KBM-7 (cell line): ENCODE measurements around the gene PTPRM.

ENCODE experiments used
- DNase-seq: peaks from one replicate; pipeline ENCODE4 v3.0.0-alpha.2; 2015
- in situ Hi-C: fragments of 300-500 bp; cut with MboI; formaldehyde crosslinking; loops from 2 replicates; pipeline ENCODE4 v1.14.3; 2020; ENCODE audit warnings: low sequenced_read_pairs, low pct_unique_long_range_greater_than_20kb, mixed read lengths

PTPRM gene

GRCh38 chr18:7593218-7593819 is 26.2 kb downstream of the PTPRM start:
- DNase-seq, result no peak
- in situ Hi-C loops, result no loop called here

DNA sequence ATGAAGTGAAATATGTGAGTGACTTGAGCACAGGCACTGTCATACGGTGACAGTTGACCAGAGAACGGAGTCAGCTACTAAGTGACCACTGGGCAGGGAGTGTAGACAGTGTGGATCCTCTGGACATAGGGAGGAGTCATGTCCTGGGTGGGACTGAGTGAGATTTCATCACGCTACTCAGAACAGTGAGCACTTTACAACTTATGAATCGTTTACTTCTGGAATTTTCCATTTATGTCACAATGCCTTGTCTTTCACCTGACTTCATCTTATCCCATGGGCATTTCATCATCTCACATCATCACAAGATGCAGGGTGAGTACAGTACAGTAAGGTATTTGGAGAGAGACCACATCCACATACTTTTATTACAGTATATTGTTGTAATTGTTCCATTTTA is 29.0 kb downstream of the PTPRM start:
- in situ Hi-C loops, result no loop called here
- DNase-seq, result no peak

GRCh38 chr18:7597500-7597899 is 30.4 kb downstream of the PTPRM start:
- in situ Hi-C loops, result no loop called here
- DNase-seq, result no peak

- no peak for DNase-seq
- in situ Hi-C loops, result no loop called here
Observed at GRCh38 chr18:7598167-7599047, 31.3 kb downstream of the PTPRM start.

- no peak for DNase-seq
- in situ Hi-C loops, result no loop called here
Observed at GRCh38 chr18:7600036-7600435, 32.9 kb downstream of the PTPRM start.

DNA sequence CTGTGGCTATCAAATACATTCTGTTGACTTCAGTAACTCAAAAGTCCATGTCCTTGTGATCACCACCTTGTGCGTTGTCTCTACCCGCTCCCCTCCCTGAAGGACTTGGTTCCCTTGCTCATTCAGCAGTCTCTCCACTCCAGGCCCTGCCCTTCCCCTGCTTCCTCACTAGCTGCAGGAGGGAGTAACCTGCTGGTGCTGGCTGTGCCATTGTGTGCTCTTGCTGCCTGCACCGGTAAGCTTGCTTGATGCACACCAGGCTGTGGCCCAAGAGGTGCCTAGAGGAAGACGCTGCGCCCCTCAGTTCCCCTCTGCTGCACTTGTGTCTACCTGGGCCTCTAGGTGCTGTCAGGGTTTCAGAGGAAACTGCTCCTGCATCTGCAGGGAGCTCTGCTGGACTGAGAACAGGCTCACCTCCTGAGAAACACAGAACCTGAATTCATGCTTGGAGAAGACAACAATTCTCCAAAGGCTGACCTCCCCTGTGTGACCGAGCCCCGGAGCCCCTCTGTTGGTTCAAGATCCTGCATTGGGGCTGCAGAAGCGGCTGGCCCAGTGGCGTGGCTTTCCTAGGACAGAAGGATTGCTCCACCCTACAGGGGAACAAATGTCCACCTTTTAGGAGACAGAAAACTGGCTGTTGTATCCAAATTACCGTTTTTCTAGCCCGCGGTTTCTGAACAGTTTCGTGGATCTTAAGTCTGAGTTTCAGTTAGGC is 33.6 kb downstream of the PTPRM start:
- no peak for DNase-seq
- in situ Hi-C loops, result no loop called here

- in situ Hi-C loops, result no loop called here
Observed at GRCh38 chr18:7601246-7601615, 34.1 kb downstream of the PTPRM start.

GRCh38 chr18:7601936-7602335 is 34.8 kb downstream of the PTPRM start:
- in situ Hi-C loops, result no loop called here
- no peak for DNase-seq

More at GRCh38 chr18:7601246-7601615, 34.1 kb downstream of the PTPRM start:
- DNase-seq, result no peak

DNA sequence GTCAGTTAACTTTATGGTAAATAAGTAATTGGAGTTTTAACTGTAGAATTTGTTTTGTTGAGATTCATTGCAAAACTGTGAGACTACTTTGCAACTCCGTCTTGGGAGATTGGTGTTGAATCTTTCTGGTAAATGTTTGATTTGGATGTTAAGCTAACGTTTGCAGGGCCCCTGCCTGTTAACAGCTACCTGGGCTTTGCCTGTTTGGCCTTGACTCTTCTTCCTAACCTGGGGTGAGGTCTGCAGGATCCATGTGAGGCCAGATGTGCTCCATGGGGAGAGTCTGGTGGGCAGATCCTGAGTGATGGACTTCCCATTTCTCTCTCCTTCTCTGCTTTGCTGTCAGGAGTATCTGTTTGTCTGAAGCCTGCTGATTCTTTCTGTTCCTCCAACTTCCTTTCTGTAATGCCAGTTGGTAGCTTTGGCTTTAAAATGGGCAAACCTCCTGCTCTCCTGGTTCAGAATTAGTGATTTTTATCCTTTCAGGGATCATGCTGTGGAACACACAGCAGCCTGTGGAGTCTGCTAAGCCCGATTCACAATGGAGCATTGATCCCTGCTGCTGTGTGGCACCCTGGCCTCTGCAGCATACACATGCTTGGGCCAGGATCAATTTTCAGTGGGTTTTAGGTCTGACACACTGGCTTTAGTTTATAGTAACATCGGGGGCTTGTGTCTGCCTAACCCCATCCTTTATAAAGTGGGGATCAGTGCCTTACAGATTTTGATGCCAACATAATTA is 36.3 kb downstream of the PTPRM start:
- no peak for DNase-seq
- in situ Hi-C loops, result no loop called here

- no peak for DNase-seq
- in situ Hi-C loops, result no loop called here
Observed at GRCh38 chr18:7604361-7604760, 37.2 kb downstream of the PTPRM start.

DNA sequence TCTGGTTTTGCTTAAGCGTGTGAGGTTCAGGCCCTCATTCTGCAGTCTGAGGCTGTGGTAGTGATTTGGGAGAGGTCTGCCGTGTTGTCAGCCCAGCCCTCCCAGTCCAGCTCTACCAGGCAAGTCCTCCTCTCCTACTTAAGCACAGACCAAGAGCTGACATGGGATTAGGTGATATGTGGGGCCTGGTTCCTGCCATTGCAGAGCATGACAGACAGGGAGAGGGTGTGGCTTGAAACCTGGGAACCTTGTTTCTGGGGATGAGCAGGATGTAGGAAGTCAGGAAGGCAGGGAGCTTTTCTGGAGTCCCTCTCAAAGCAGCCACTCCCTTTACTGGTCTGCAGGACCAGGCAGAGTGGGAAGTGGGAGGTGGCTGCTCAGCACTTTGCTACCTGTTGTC is 38.6 kb downstream of the PTPRM start:
- no peak for DNase-seq
- in situ Hi-C loops, result no loop called here

- no peak for DNase-seq
- in situ Hi-C loops, result no loop called here
Observed at GRCh38 chr18:7607540-7608173, 40.5 kb downstream of the PTPRM start.

- in situ Hi-C loops, result no loop called here
- no peak for DNase-seq
Observed at GRCh38 chr18:7608174-7608550, 41.0 kb downstream of the PTPRM start.

DNA sequence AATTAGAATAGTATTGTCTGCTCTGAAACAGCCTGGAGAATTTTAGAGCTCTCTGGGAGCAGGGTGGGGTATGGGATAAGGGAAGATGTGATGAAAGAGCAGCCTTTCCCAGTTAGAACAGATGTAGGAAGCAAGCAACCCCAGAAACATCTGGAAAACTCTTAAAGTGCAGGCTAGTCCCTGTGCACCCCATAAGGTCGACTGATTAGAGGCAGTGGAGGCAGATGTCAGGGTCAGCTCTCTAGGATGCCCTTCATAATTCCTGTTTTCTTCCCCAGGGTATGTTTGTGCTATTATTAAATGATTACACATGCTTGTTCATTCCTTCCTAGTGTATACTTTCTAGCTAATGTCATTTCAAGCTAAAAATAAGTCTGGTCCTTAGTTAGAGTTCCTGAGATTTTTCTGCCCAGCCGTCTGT is 41.7 kb downstream of the PTPRM start:
- in situ Hi-C loops, result no loop called here
- DNase-seq, result no peak

- no peak for DNase-seq
- in situ Hi-C loops, result no loop called here
Observed at GRCh38 chr18:7609617-7610016, 42.5 kb downstream of the PTPRM start.

DNA sequence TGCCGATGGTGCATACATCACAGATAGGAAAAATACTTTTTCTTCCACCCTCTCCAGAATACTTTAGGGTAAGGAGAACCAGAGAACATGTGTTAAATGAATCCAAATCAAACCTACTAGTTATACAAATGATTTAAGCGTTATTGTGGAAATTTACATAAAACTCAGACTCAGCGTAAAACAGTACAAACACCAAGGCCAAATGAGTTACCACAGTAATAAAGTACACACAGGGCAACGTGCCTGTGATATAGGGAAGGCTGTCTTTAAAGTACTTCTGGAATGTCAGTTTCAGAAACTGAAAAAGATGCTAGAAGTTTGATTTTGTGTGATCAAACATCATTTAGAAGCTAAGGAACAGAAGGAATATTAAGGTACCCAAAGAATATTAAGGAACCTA is 46.9 kb downstream of the PTPRM start:
- DNase-seq, result no peak
- in situ Hi-C loops, result no loop called here

- DNase-seq, result no peak
- in situ Hi-C loops, result no loop called here
Observed at GRCh38 chr18:7615840-7616239, 48.7 kb downstream of the PTPRM start.

DNA sequence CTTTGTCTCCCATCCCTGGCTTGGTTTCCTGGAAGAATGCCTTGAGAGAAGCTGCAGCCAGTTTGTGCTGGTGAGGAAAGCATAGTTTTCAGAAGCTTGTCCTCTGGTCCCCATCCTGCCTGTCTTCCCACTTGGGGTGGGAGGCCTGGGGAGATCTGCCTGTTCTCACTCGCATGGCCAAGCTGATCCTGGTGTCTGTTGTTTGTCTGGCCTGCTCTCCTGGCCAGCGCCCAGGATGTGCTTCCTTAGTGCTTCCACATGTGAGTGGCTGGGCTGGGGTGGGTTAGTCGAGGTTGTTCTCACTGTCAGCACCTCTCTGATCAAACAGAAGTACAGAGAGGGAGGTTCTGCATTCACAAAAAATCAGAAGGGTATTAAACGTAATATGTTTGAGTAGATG is 49.5 kb downstream of the PTPRM start:
- DNase-seq, result no peak
- in situ Hi-C loops, result no loop called here

GRCh38 chr18:7617738-7618422 is 50.8 kb downstream of the PTPRM start:
- in situ Hi-C loops, result no loop called here
- DNase-seq, result no peak
